AG09309 (cell line): ENCODE results near the gene NLRC4.
"Not testable (repeated sequence)": the region's sequence is repeated elsewhere in the genome, so short reads cannot be mapped to it uniquely, and the experiment has no call there.

Experiments
- DNase-seq: peaks from one replicate; pipeline ENCODE4 v3.0.0-alpha.2; 2010; ENCODE audit warnings: low read depth
- H3K4me3 ChIP-seq: 2 replicates; pipeline ENCODE4 v1.5.1; 2011; ENCODE audit warnings: mild to moderate bottlenecking, low read depth, low read length, moderate library complexity; ENCODE audit not compliant: control insufficient read depth
- CTCF ChIP-seq: IDR thresholded peaks from 2 replicates; pipeline ENCODE4 v1.5.1; 2011; ENCODE audit warnings: mild to moderate bottlenecking, low read depth, low read length, inconsistent platforms; ENCODE audit not compliant: insufficient read depth, control insufficient read depth; ENCODE audit errors: missing control alignments

Gene NLRC4

GRCh38 chr2:32289165-32289999, 24.7 kb upstream of the NLRC4 start:
- peak; percentile 23 for DNase-seq
- no peak for TF ChIP-seq CTCF
- H3K4me3 ChIP-seq: no peak overlapping the region

DNA sequence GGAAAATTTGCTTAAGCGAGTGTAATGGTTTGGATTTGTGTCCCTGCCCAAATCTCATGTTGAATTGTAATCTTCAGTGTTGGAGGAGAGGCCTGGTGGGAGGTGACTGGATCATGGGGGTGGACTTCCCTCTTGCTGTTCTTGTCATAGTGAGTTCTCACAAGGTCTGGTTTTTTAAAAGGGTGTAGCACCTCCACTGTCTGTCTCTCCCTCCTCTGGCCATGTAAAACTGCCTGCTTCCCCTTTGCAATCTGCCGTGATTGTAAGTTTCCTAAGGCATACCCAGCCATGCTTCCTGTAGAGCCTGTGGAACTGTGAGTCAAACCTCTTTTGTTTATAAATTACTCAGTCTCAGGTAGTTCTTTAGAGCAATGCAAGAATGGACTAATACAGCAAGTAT, 19.6 kb upstream of the NLRC4 start:
- DNase-seq: no peak
- H3K4me3 ChIP-seq: no peak overlapping the region
- TF ChIP-seq CTCF: no peak

- no peak for DNase-seq
- TF ChIP-seq CTCF: no peak
- peak overlapping the region; percentile 100 for H3K4me3 ChIP-seq
Measured at GRCh38 chr2:32278478-32278853, 13.8 kb upstream of the NLRC4 start.

- no peak for TF ChIP-seq CTCF
- H3K4me3 ChIP-seq: peak within 1 kb of the TSS; percentile 100
- DNase-seq: peak; percentile 79
Measured at GRCh38 chr2:32277674-32278477, 13.2 kb upstream of the NLRC4 start, which contains the start of gene YIPF4. Gene YIPF4 (plus strand): TSS chr2:32277904. CDS start chr2:32278156, 252 bp downstream.

DNA sequence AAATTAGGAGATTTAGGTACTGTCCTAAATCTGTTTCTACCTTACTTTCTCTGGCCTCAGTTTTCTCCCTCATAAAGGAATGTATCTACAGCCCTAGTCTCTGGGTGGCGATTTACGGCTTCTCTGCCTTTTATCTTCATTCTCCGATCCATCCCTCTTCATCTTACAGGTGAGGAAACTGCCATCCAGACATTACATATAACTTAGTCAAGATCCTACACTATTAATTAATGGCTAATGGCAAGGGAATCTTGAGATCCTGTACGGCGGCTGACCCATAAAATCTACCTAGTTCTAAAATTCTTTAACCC, 12.6 kb upstream of the NLRC4 start:
- peak overlapping the region; percentile 100 for H3K4me3 ChIP-seq
- no peak for DNase-seq
- TF ChIP-seq CTCF: no peak

DNA sequence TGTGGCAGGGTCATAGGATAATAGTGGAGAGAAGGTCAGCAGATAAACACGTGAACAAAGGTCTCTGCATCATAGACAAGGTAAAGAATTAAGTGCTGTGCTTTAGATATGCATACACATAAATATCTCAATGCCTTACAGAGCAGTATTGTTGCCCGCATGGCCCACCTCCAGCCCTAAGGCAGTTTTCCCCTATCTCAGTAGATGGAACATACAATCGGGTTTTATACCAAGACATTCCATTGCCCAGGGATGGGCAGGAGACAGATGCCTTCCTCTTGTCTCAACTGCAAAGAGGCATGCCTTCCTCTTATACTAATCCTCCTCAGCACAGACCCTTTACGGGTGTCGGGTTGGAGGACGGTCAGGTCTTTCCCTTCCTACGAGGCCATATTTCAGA, 11.1 kb upstream of the NLRC4 start:
- not testable (repeated sequence) for H3K4me3 ChIP-seq, DNase-seq

GRCh38 chr2:32274289-32274688, 9.6 kb upstream of the NLRC4 start:
- TF ChIP-seq CTCF: no peak
- no peak overlapping the region for H3K4me3 ChIP-seq
- no peak for DNase-seq
